Motor neuron (in vitro differentiated cells): ENCODE measurements around the gene JMJD1C. TPM values are rescaled to one million over a fixed set of nuclear protein-coding genes. Genes with fewer than 3 reads are reported as not detected.
A peak's percentile ranks its signal among the peaks of the same experiment; 100 is the strongest.

Experiments
- ATAC-seq, 8 experiments: fragments of 200-7000 bp; cut with Tn5 transposase; replicated peaks in 6 of 8; 2 replicates each; pipeline ENCODE4 v1.8.0; 2021; ENCODE audit warnings: mild to moderate bottlenecking in 8 of 8, moderate library complexity in 8 of 8
- H3K27ac ChIP-seq, 2 donors: fragments of 250-450 bp; sonication (Bioruptor Pico); 2 replicates each; pipeline ENCODE4 v1.9.0; 2021; ENCODE audit warnings: antibody characterized with exemption in 2 of 2, mild to moderate bottlenecking in 2 of 2, moderate library complexity in 1 of 2
- H3K4me1 ChIP-seq, 2 donors: fragments of 250-450 bp; sonication (Bioruptor Pico); replicated peaks in 1 of 2; 2 replicates each; pipeline ENCODE4 v1.6.1; 2021; ENCODE audit warnings: antibody characterized with exemption in 2 of 2, mild to moderate bottlenecking in 2 of 2, moderate library complexity in 1 of 2
- H3K4me3 ChIP-seq, 5 donors: fragments of 250-450 bp; sonication (Bioruptor Pico); 2 replicates each; pipeline ENCODE4 v1.9.0; 2021; ENCODE audit warnings: antibody characterized with exemption in 5 of 5, mild to moderate bottlenecking in 5 of 5, moderate library complexity in 4 of 5
- WGBS, 10 experiments: fragments of 450-650 bp; shearing (Covaris generic); methylation state at CpG; one replicate each; pipeline ENCODE4 v1.0.0; 2022; 5-methylcytosine and 5-hydroxymethylcytosine counted together
- in situ Hi-C, 9 experiments: fragments of 400-800 bp; cut with MboI; loops; one replicate each; pipeline ENCODE4 v1.15.0; 2021; ENCODE audit warnings: low sequenced_read_pairs in 9 of 9, low pct_unique_long_range_greater_than_20kb in 2 of 9; ENCODE audit not compliant: unreplicated experiment in 9 of 9
- total RNA-seq, 8 experiments: library from RNA; unstranded; fragments of 300-600 nt; gene quantifications; 2 replicates each; pipeline versions ENCODE4 v1.2.3 to v1.2.4, GENCODE V29; 2022

JMJD1C gene
- total RNA-seq, 8 experiments from 2014 or later, result 48.3 to 137 (median 57.1) TPM

- Histone ChIP-seq H3K27ac (no peak overlapping the region), H3K4me1 (peaks cover 7 to 13% of the 10 kb centered on the region in 2 donors), H3K4me3 (no peak overlapping the region)
- WGBS, 10 experiments, result 0 to 100% (median 83%) methylated on average over 1 to 2 of the region's 2 CpGs; no CpG with 5 or more reads in 1 of the 10 experiments
- in situ Hi-C loops, result no loop called here
- no peak for ATAC-seq
Observed at GRCh38 chr10:63137306-63137705, 328.5 kb downstream of the JMJD1C start.

GRCh38 chr10:63133821-63134557, 331.8 kb downstream of the JMJD1C start:
- Histone ChIP-seq H3K4me1 (peaks cover 7 to 13% of the 10 kb centered on the region in 2 donors), H3K27ac (peak overlapping the region; percentile 80 to 90), H3K4me3 (peak overlapping the region; percentile 51 to 83 (median 75))
- 0 to 80% (median 25%) methylated on average over 1 to 5 of the region's 9 CpGs for WGBS, 10 experiments
- ATAC-seq, result no peak
- in situ Hi-C loops, result no loop called here

- Histone ChIP-seq H3K4me3 (peak within 1 kb of the TSS; percentile 51 to 83 (median 75)), H3K27ac (peak within 1 kb of the TSS; percentile 80 to 90), H3K4me1 (peaks cover 7 to 13% of the 10 kb centered on the region in 2 donors)
- ATAC-seq, result peak; percentile 96 to 98 (median 97)
- 0 to 12% (median 4%) methylated on average over 3 to 17 of the region's 55 CpGs; no CpG with 5 or more reads in 5 of the 10 experiments for WGBS, 10 experiments
- in situ Hi-C loops, result no loop called here
Observed at GRCh38 chr10:63133056-63133820, 332.5 kb downstream of the JMJD1C start, which contains the start of gene NRBF2. TSS of gene NRBF2 (plus strand) at chr10:63133328. CDS start at chr10:63133471, 143 bp downstream.

- peak in 4 of 8 experiments; percentile 0 to 5 (median 2) for ATAC-seq
- in situ Hi-C loops, result no loop called here
- WGBS, 10 experiments, result 40 to 92% (median 69%) methylated on average over 1 to 6 of the region's 6 CpGs
- Histone ChIP-seq H3K4me3 (peak overlapping the region in 4 of 5 donors; percentile 13 to 75 (median 34)), H3K4me1 (peaks cover 7 to 13% of the 10 kb centered on the region in 2 donors), H3K27ac (peak overlapping the region in 1 of 2 donors; percentile 47)
Observed at GRCh38 chr10:63132651-63133055, 333.1 kb downstream of the JMJD1C start.

GRCh38 chr10:63129888-63130287, 335.9 kb downstream of the JMJD1C start:
- no peak overlapping the region for H3K4me3 ChIP-seq
- H3K4me1 ChIP-seq, result peaks cover 7 to 13% of the 10 kb centered on the region in 2 donors
- 70 to 80% (median 75%) methylated on average over 2 to 6 of the region's 6 CpGs; no CpG with 5 or more reads in 4 of the 10 experiments for WGBS, 10 experiments
- in situ Hi-C loops, result no loop called here
- no peak for ATAC-seq
- no peak overlapping the region for H3K27ac ChIP-seq

GRCh38 chr10:63128443-63128842, 337.3 kb downstream of the JMJD1C start:
- in situ Hi-C loops, result no loop called here
- no peak for ATAC-seq
- Histone ChIP-seq H3K4me1 (peaks cover 3 to 4% of the 10 kb centered on the region in 2 donors), H3K27ac (no peak overlapping the region), H3K4me3 (no peak overlapping the region)
- WGBS, 10 experiments, result 17 to 100% (median 96%) methylated on average over 1 to 4 of the region's 4 CpGs; no CpG with 5 or more reads in 4 of the 10 experiments

GRCh38 chr10:63125459-63125858, 340.3 kb downstream of the JMJD1C start:
- in situ Hi-C loops, result no loop called here
- no peak for ATAC-seq
- WGBS, 10 experiments, result 27 to 100% (median 76%) methylated on average over 1 to 2 of the region's 2 CpGs
- Histone ChIP-seq H3K4me3 (no peak overlapping the region), H3K4me1 (no peaks in the 10 kb centered on the region), H3K27ac (no peak overlapping the region)

GRCh38 chr10:63123727-63124362, 341.9 kb downstream of the JMJD1C start:
- in situ Hi-C loops, result no loop called here
- 14 to 100% (median 70%) methylated on average over 1 to 2 of the region's 2 CpGs; no CpG with 5 or more reads in 3 of the 10 experiments for WGBS, 10 experiments
- no peak overlapping the region for H3K27ac ChIP-seq
- ATAC-seq, result peak in 3 of 8 experiments; percentile 67 to 90 (median 82)
- H3K4me1 ChIP-seq, result no peaks in the 10 kb centered on the region
- H3K4me3 ChIP-seq, result no peak overlapping the region

GRCh38 chr10:63120554-63120953, 345.2 kb downstream of the JMJD1C start:
- Histone ChIP-seq H3K4me1 (peaks cover 7 to 9% of the 10 kb centered on the region in 2 donors), H3K27ac (no peak overlapping the region), H3K4me3 (no peak overlapping the region)
- peak in 7 of 8 experiments; percentile 9 to 76 (median 49) for ATAC-seq
- in situ Hi-C loops, result no loop called here

GRCh38 chr10:63119041-63119440, 346.7 kb downstream of the JMJD1C start:
- peaks cover 12 to 18% of the 10 kb centered on the region in 2 donors for H3K4me1 ChIP-seq
- no peak overlapping the region for H3K4me3 ChIP-seq
- ATAC-seq, result no peak
- in situ Hi-C loops, result no loop called here
- H3K27ac ChIP-seq, result no peak overlapping the region
